ENCODE data around the gene ADH6.

DNA sequence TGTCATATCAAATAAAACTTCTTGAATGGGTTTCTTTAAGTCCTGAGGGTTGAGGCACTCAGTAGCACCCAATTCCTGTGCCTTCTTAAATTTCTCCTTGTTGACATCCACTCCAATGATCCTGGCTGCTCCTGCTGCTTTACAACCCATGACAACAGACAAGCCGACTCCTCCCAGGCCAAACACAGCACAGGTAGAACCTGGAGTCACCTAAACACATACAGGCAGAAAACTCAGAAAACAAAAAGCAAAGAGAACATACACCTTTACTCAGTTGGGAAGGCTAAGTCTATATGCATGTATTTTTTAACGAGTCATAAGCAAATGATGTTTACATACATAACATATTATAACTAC lies 10.3 kb downstream of the ADH6 start:
- TF ChIP-seq EZH2phosphoT487 (IDR thresholded peaks at IDR 0.05; ENCODE audit: borderline replicate concordance): no peak
- TF ChIP-seq, protein P1, sequence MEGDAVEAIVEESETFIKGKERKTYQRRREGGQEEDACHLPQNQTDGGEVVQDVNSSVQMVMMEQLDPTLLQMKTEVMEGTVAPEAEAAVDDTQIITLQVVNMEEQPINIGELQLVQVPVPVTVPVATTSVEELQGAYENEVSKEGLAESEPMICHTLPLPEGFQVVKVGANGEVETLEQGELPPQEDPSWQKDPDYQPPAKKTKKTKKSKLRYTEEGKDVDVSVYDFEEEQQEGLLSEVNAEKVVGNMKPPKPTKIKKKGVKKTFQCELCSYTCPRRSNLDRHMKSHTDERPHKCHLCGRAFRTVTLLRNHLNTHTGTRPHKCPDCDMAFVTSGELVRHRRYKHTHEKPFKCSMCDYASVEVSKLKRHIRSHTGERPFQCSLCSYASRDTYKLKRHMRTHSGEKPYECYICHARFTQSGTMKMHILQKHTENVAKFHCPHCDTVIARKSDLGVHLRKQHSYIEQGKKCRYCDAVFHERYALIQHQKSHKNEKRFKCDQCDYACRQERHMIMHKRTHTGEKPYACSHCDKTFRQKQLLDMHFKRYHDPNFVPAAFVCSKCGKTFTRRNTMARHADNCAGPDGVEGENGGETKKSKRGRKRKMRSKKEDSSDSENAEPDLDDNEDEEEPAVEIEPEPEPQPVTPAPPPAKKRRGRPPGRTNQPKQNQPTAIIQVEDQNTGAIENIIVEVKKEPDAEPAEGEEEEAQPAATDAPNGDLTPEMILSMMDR (conservative IDR thresholded peaks at IDR 0.05; ENCODE audit: low read length): no peak

Data from Loucy (cell line).